ENCODE measurements around the gene MYO9A. TPM values are rescaled to one million over a fixed set of nuclear protein-coding genes. Genes with fewer than 3 reads are reported as not detected.
A peak's percentile ranks its signal among the peaks of the same experiment; 100 is the strongest.
"Not testable (repeated sequence)": the region's sequence is repeated elsewhere in the genome, so short reads cannot be mapped to it uniquely, and the experiment has no call there.

MYO9A gene
- total RNA-seq, 1 experiment from 2014 or later: 41.6 TPM

- TF ChIP-seq SIN3A (IDR thresholded peaks at IDR 0.05; ENCODE audit: borderline replicate concordance, insufficient read depth, low read depth, low read length) (no peak), POLR2AphosphoS5 (IDR thresholded peaks at IDR 0.05; ENCODE audit: low read depth, low read length) (no peak)
- CTCF ChIA-PET: no interaction called here
- Histone ChIP-seq H3K4me1 (ENCODE audit: control insufficient read depth, insufficient read depth, low read length) (peaks cover 8% of the 10 kb centered on the region; the same call in 1 of the 2 replicates), H3K27ac (ENCODE audit: low read length) (no peak overlapping the region), H3K4me3 (ENCODE audit: low read depth in 2 of 2, low read length in 2 of 2) (no peak overlapping the region), H3K27me3 (ENCODE audit: control insufficient read depth, insufficient read depth, low read length) (no peaks in the 10 kb centered on the region), H3K36me3 (ENCODE audit: control insufficient read depth, insufficient read depth, low read length) (no peaks in the 10 kb centered on the region), H3K9me3 (ENCODE audit: control insufficient read depth, insufficient read depth, low read depth, low read length) (no peaks in the 10 kb centered on the region)
- intact Hi-C loops (cut with micrococcal nuclease; ENCODE audit: unreplicated experiment) (no loop called here), in situ Hi-C loops (cut with HindIII; ENCODE audit: low pct_unique_long_range_greater_than_20kb, low sequenced_read_pairs) (no loop called here)
- ATAC-seq (no peak), DNase-seq (ENCODE audit: low read depth, low spot score) (no peak)
- no TSS peak for BruUV-seq (replicated peaks)
- POLR2A ChIA-PET: interaction anchor here (0.6 kb wide), 1 partner anchor 132 kb away, joined by 7 read pairs; no protein-coding TSS in a partner anchor
These were observed 57.2 kb downstream of the MYO9A start for GRCh38 chr15:72060687-72061250.

- ChIA-PET POLR2A (no interaction called here), CTCF (no interaction called here)
- no peaks in the 10 kb centered on the region for H3K9me3 ChIP-seq (ENCODE audit: control insufficient read depth, insufficient read depth, low read depth, low read length)
- H3K4me3 ChIP-seq (ENCODE audit: low read depth in 2 of 2, low read length in 2 of 2): no peak overlapping the region
- DNase-seq (ENCODE audit: low read depth, low spot score): no peak
- intact Hi-C loops (cut with micrococcal nuclease; ENCODE audit: unreplicated experiment): no loop called here
- in situ Hi-C loops (cut with HindIII; ENCODE audit: low pct_unique_long_range_greater_than_20kb, low sequenced_read_pairs): no loop called here
- no peak for ATAC-seq
- TF ChIP-seq REST (IDR thresholded peaks at IDR 0.05; ENCODE audit: insufficient read depth in 1 of 2, low read depth in 2 of 2, low read length in 1 of 2): no peak
- no peak for TF ChIP-seq POLR2AphosphoS5 (IDR thresholded peaks at IDR 0.05; ENCODE audit: low read depth, low read length)
- TF ChIP-seq SIN3A (IDR thresholded peaks at IDR 0.05; ENCODE audit: borderline replicate concordance, insufficient read depth, low read depth, low read length): no peak
- BruUV-seq (replicated peaks): no TSS peak
- no peak overlapping the region for H3K27ac ChIP-seq (ENCODE audit: low read length)
- H3K27me3 ChIP-seq (ENCODE audit: control insufficient read depth, insufficient read depth, low read length): no peaks in the 10 kb centered on the region
- H3K36me3 ChIP-seq (ENCODE audit: control insufficient read depth, insufficient read depth, low read length): no peaks in the 10 kb centered on the region
- H3K4me1 ChIP-seq (ENCODE audit: control insufficient read depth, insufficient read depth, low read length): peaks cover 8% of the 10 kb centered on the region; the same call in 1 of the 2 replicates
These were observed 59.4 kb downstream of the MYO9A start for GRCh38 chr15:72058585-72058984.

- no TSS peak for BruUV-seq (replicated peaks)
- ATAC-seq (peak; percentile 63), DNase-seq (ENCODE audit: low read depth, low spot score) (no peak)
- intact Hi-C loops (cut with micrococcal nuclease; ENCODE audit: unreplicated experiment) (no loop called here), in situ Hi-C loops (cut with HindIII; ENCODE audit: low pct_unique_long_range_greater_than_20kb, low sequenced_read_pairs) (no loop called here)
- H3K4me1 ChIP-seq (ENCODE audit: control insufficient read depth, insufficient read depth, low read length): peaks cover 8% of the 10 kb centered on the region; the same call in 1 of the 2 replicates
- CTCF ChIA-PET: no interaction called here
- no peaks in the 10 kb centered on the region for H3K36me3 ChIP-seq (ENCODE audit: control insufficient read depth, insufficient read depth, low read length)
- POLR2A ChIA-PET: no interaction called here
- H3K9me3 ChIP-seq (ENCODE audit: control insufficient read depth, insufficient read depth, low read depth, low read length): no peaks in the 10 kb centered on the region
- peak overlapping the region; percentile 60 for H3K27ac ChIP-seq (ENCODE audit: low read length)
- H3K27me3 ChIP-seq (ENCODE audit: control insufficient read depth, insufficient read depth, low read length): no peaks in the 10 kb centered on the region
- TF ChIP-seq SIN3A (IDR thresholded peaks at IDR 0.05; ENCODE audit: borderline replicate concordance, insufficient read depth, low read depth, low read length) (no peak), REST (IDR thresholded peaks at IDR 0.05; ENCODE audit: insufficient read depth in 1 of 2, low read depth in 2 of 2, low read length in 1 of 2) (no peak), TCF7L2 (IDR thresholded peaks at IDR 0.05; ENCODE audit: low read depth, low read length) (no peak), CTCF (IDR thresholded peaks at IDR 0.05) (no peak), POLR2AphosphoS5 (IDR thresholded peaks at IDR 0.05; ENCODE audit: low read depth, low read length) (no peak)
- peak overlapping the region; percentile 8 to 21; a peak in 3 of 4 replicates for H3K4me3 ChIP-seq (ENCODE audit: low read depth in 2 of 2, low read length in 2 of 2)
These were observed 60.3 kb downstream of the MYO9A start for GRCh38 chr15:72057548-72058091.

- H3K9me3 ChIP-seq (ENCODE audit: control insufficient read depth, insufficient read depth, low read depth, low read length); DNase-seq (ENCODE audit: low read depth, low spot score); H3K27ac ChIP-seq (ENCODE audit: low read length); H3K4me3 ChIP-seq (ENCODE audit: low read depth in 2 of 2, low read length in 2 of 2); POLR2A ChIA-PET; H3K27me3 ChIP-seq (ENCODE audit: control insufficient read depth, insufficient read depth, low read length); H3K36me3 ChIP-seq (ENCODE audit: control insufficient read depth, insufficient read depth, low read length); CTCF ChIA-PET; H3K4me1 ChIP-seq (ENCODE audit: control insufficient read depth, insufficient read depth, low read length); in situ Hi-C loops (cut with HindIII; ENCODE audit: low pct_unique_long_range_greater_than_20kb, low sequenced_read_pairs); BruUV-seq (replicated peaks); intact Hi-C loops (cut with micrococcal nuclease; ENCODE audit: unreplicated experiment); ATAC-seq: not testable (repeated sequence)
These were observed 61.7 kb downstream of the MYO9A start for GRCh38 chr15:72056217-72056616.

Measured in Panc1 (cell line).